GM12878 (cell line): ENCODE results near the gene CXXC5.

Experiments used
- CTCF ChIP-seq, 3 experiments: IDR thresholded peaks in 2 of 3; conservative IDR thresholded peaks in 1 of 3; 2 replicates each; pipeline ENCODE4 v1.5.1; 2011; ENCODE audit warnings: low read depth in 3 of 3, low read length in 3 of 3, mild to moderate bottlenecking in 3 of 3, control low read depth in 2 of 3, moderate library complexity in 2 of 3, inconsistent platforms in 1 of 3, mixed read lengths in 1 of 3; ENCODE audit not compliant: control insufficient read depth in 2 of 3, insufficient read depth in 1 of 3; ENCODE audit errors: extremely low read depth in 1 of 3
- PML ChIP-seq: IDR thresholded peaks from 2 replicates; pipeline ENCODE4 v1.6.1; 2012; ENCODE audit warnings: low read length, inconsistent platforms
- ZNF274 ChIP-seq: IDR thresholded peaks from one replicate; pipeline ENCODE4 v1.8.0; 2011; ENCODE audit not compliant: insufficient read length, insufficient read depth

- TF ChIP-seq PML (no peak), CTCF (IDR thresholded peaks at IDR 0.05 in 2 of 3, conservative IDR thresholded peaks at IDR 0.05 in 1 of 3; ENCODE audit: control insufficient read depth in 2 of 3, extremely low read depth in 1 of 3, insufficient read depth in 1 of 3, low read depth in 3 of 3, low read length in 3 of 3) (no peak), ZNF274 (no peak)
These were observed 37.7 kb downstream of the CXXC5 start for GRCh38 chr5:139685886-139686285.
